ENCODE measurements around the gene NAA30.
"Not testable (repeated sequence)": the region's sequence is repeated elsewhere in the genome, so short reads cannot be mapped to it uniquely, and the experiment has no call there.

Gene NAA30

DNA sequence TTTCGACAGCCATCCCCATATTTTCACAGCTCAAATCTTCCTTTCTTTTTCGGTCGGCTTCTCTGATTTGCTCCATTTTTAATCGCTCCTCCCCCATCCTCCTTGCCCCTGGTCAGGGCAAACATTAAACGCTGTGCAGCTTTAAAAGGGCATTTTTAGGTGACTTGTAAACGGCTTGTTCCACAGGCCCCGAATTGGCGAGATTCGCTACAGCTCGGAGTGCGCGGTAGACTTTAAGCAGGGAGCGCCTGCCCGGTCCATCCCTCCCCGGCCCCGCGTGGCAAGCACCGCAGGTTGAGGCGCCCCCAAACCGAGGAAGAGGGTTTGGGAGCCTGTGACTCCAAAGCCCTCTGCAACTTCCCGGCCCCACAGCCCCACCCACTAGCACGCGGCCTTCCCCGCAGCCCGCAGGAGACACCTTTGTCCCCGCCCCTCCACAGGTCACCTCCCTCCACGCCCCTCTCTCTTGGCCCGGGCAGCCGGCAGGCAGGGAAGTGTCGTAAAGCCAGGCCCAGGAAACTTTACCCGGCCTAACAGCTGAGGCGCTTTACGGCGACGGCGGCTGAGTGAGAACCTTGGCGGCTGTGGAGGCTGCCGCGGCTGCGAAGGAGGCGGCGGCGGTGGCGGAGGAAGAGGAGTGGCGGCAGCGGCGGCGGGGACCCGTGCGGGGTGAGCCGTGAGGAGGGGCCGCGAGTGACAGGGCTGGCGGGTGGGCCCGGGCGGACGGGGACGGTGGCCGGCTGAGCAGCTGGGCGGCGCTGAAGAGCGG, at the start of gene NAA30:
NAA30 (plus strand) TSS at position 550 of the 769 bp plus-strand sequence. CDS start 372 bp downstream, outside the sequence.
- Histone ChIP-seq H3K9me3 (ENCODE audit: severe bottlenecking) (no peaks in the 10 kb centered on the region), H3K27ac (peak within 1 kb of the TSS; percentile 88), H3K36me3 (peaks cover 15% of the 10 kb centered on the region), H3K4me3 (ENCODE audit: low read depth, low read length) (peak within 1 kb of the TSS; percentile 78), H3K27me3 (ENCODE audit: insufficient read depth, low read depth, severe bottlenecking) (no peaks in the 10 kb centered on the region)
- TF ChIP-seq, protein P1, sequence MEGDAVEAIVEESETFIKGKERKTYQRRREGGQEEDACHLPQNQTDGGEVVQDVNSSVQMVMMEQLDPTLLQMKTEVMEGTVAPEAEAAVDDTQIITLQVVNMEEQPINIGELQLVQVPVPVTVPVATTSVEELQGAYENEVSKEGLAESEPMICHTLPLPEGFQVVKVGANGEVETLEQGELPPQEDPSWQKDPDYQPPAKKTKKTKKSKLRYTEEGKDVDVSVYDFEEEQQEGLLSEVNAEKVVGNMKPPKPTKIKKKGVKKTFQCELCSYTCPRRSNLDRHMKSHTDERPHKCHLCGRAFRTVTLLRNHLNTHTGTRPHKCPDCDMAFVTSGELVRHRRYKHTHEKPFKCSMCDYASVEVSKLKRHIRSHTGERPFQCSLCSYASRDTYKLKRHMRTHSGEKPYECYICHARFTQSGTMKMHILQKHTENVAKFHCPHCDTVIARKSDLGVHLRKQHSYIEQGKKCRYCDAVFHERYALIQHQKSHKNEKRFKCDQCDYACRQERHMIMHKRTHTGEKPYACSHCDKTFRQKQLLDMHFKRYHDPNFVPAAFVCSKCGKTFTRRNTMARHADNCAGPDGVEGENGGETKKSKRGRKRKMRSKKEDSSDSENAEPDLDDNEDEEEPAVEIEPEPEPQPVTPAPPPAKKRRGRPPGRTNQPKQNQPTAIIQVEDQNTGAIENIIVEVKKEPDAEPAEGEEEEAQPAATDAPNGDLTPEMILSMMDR (IDR thresholded peaks at IDR 0.05; ENCODE audit: low read depth, low read length) = no peak
- DNase-seq = peak; percentile 98

DNA sequence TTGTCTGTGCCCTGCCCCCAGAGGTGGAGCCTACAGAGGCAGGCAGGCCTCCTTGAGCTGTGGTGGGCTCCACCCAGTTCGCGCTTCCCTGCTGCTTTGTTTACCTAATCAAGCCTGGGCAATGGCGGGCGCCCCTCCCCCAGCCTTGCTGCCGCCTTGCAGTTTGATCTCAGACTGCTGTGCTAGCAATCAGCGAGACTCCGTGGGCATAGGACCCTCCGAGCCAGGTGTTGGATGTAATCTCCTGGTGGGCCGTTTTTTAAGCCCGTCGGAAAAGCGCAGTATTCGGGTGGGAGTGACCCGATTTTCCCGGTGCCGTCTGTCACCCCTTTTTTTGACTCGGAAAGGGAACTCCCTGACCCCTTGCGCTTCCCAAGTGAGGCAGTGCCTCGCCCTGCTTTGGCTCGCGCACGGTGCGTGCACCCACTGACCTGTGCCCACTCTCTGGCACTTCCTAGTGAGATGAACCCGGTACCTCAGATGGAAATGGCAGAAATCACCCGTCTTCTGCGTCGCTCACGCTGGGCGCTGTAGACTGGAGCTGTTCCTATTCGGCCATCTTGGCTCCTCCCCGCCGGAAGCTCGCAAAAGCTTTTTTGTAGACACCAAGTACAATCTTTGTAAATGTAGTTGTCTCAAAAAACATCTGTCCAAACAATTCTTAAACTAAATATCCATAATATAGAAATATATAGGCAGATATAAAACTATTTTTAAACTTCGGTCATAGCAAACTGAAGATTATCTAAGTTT, 46.7 kb upstream of the NAA30 start:
- not testable (repeated sequence) for H3K9me3 ChIP-seq (ENCODE audit: severe bottlenecking); H3K27me3 ChIP-seq (ENCODE audit: insufficient read depth, low read depth, severe bottlenecking); H3K4me3 ChIP-seq (ENCODE audit: low read depth, low read length); H3K36me3 ChIP-seq; H3K27ac ChIP-seq; DNase-seq

DNA sequence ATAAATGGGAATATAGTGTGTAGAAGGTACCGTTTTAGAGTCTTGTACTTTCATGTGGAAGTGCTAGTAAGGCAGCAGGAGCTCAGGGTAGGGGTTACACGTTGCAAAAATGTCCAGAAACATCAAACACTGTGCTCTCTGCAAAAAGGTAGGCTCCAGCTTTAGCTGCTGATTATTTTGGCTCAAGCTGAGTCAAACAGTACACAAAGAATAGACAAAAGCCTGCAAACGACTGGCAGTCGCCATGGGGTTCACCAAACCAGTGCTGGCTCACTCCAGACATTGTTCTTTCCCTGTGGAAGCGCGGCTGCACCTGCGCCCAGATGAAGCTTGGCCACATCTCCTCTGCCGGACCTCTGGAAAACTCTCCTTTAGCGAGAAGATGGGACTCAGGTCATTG, 45.3 kb upstream of the NAA30 start:
- no peak overlapping the region for H3K4me3 ChIP-seq (ENCODE audit: low read depth, low read length)
- DNase-seq = no peak

DNA sequence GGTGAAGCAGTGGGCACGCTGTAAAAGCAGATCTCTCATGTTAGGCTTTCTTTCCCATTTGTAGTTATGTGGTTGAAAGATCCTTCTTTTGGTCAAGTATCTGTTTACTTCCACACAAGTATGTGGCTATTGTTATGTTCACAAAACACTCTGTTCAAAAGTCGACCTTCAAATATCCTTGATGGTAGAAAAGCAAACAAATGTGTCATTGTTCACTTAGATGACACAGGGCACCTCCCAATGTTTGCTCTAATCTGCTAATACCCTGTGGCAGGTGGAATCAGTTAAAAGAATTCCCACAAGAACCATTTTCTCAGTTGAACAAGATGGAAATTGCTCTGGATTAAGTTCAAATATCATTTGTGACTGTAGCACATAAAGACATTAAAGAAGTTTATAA, 43.6 kb upstream of the NAA30 start:
- Histone ChIP-seq H3K36me3 (no peaks in the 10 kb centered on the region), H3K27me3 (ENCODE audit: insufficient read depth, low read depth, severe bottlenecking) (no peaks in the 10 kb centered on the region), H3K4me3 (ENCODE audit: low read depth, low read length) (no peak overlapping the region), H3K9me3 (ENCODE audit: severe bottlenecking) (no peaks in the 10 kb centered on the region), H3K27ac (no peak overlapping the region)
- TF ChIP-seq, protein P1 (IDR thresholded peaks at IDR 0.05; ENCODE audit: low read depth, low read length) = no peak
- no peak for DNase-seq

More for the DNA sequence above, 45.3 kb upstream of the NAA30 start:
- no peaks in the 10 kb centered on the region for H3K27me3 ChIP-seq (ENCODE audit: insufficient read depth, low read depth, severe bottlenecking)
- H3K9me3 ChIP-seq (ENCODE audit: severe bottlenecking) = no peaks in the 10 kb centered on the region
- no peaks in the 10 kb centered on the region for H3K36me3 ChIP-seq
- TF ChIP-seq, protein P1 (IDR thresholded peaks at IDR 0.05; ENCODE audit: low read depth, low read length) = no peak
- H3K27ac ChIP-seq = no peak overlapping the region

DNA sequence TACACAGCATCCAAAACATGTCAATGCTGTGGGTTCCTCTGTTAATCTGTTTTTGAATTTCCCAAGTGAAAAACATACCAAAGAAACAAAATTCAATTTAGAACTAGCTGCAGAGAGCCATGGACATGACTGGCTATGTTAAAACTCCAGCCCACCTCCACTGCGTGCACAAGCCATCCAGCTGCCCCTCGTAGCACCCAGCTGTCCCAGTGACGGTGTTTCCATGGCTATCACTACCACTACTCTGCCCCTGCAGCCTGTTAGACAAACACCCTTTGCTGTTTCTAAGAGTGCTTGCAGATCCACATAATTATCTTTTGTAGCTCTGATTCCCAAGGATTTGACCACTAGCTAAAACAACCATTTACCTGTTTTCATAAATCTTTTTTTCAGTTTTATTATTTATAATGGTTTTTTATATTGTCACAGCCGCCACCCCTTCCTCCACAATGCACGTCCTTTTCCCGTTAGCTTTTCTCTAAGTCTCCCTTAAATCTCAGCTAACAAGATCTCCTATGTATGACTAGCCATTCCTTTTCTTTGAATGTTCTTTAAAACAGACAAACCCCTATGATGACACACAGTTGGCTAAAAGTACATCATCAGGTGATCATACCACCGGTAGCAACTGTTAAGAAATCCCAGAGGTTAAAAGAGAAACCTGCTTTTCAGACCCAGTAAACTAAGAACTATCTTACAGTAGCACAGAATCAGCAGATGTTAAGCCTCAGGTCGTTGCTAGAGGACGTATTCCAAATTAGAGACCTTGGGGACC, 37.8 kb upstream of the NAA30 start:
- Histone ChIP-seq H3K27ac (no peak overlapping the region), H3K36me3 (no peaks in the 10 kb centered on the region), H3K4me3 (ENCODE audit: low read depth, low read length) (no peak overlapping the region), H3K9me3 (ENCODE audit: severe bottlenecking) (no peaks in the 10 kb centered on the region), H3K27me3 (ENCODE audit: insufficient read depth, low read depth, severe bottlenecking) (no peaks in the 10 kb centered on the region)
- no peak for DNase-seq
- TF ChIP-seq, protein P1 (IDR thresholded peaks at IDR 0.05; ENCODE audit: low read depth, low read length) = no peak

All from WERI-Rb-1 (cell line).